Heart right ventricle (tissue), 16 donors: ENCODE data around the gene AHNAK2. TPM values are rescaled to one million over a fixed set of nuclear protein-coding genes. Genes with fewer than 3 reads are reported as not detected.

ENCODE experiments used
- ATAC-seq, 8 donors: fragments of 200-7000 bp; cut with Tn5 transposase; one replicate each; pipeline ENCODE4 v1.9.1; 2020; ENCODE audit warnings: mild to moderate bottlenecking in 8 of 8, moderate library complexity in 8 of 8, moderate number of reproducible peaks in 1 of 8
- DNase-seq, 2 donors: peaks; one replicate each; pipeline ENCODE4 v3.0.0-alpha.2; 2020
- H3K27ac ChIP-seq, 10 donors: fragments of 200-600 bp; sonication (generic) in 2 of 10; one replicate each; pipeline versions ENCODE4 v1.5.0 to v1.8.0; 2020 to 2022; ENCODE audit warnings: mild to moderate bottlenecking in 3 of 10
- H3K27me3 ChIP-seq, 7 donors: fragments of 200-600 bp; one replicate each; pipeline ENCODE4 v1.8.0; 2021 to 2022; ENCODE audit warnings: mild to moderate bottlenecking in 2 of 7
- H3K36me3 ChIP-seq, 9 donors: fragments of 200-600 bp; sonication (generic) in 1 of 9; one replicate each; pipeline versions ENCODE4 v1.5.0 to v1.8.0; 2020 to 2022; ENCODE audit warnings: mild to moderate bottlenecking in 2 of 9
- H3K4me1 ChIP-seq, 9 donors: fragments of 200-600 bp; sonication (generic) in 1 of 9; one replicate each; pipeline versions ENCODE4 v1.5.0 to v1.8.0; 2020 to 2022; ENCODE audit warnings: mild to moderate bottlenecking in 4 of 9
- H3K4me3 ChIP-seq, 10 donors: fragments of 200-600 bp; sonication (generic) in 2 of 10; one replicate each; pipeline versions ENCODE4 v1.5.0 to v1.8.0; 2020 to 2022; ENCODE audit warnings: mild to moderate bottlenecking in 7 of 10, moderate library complexity in 2 of 10
- H3K9me3 ChIP-seq, 11 donors: fragments of 200-600 bp in 10 of 11; sonication (generic) in 2 of 11; one replicate each; pipeline versions ENCODE4 v1.5.0 to v1.8.0; 2013 to 2022; ENCODE audit warnings: mild to moderate bottlenecking in 2 of 11, control low read depth in 1 of 11, moderate library complexity in 1 of 11
- CTCF ChIP-seq, 9 donors: fragments of 200-600 bp; sonication (generic) in 2 of 9; IDR thresholded peaks; one replicate each; pipeline versions ENCODE4 v1.5.0 to v1.8.0; 2021 to 2022; ENCODE audit warnings: antibody characterized with exemption in 9 of 9, mild to moderate bottlenecking in 5 of 9, moderate library complexity in 1 of 9
- WGBS, 2 donors: extraction: QIAGEN DNeasy Blood & Tissue Kit; methylation state at CpG; one replicate each; pipeline ENCODE4 v1.1.7; 2013; ENCODE audit warnings: inconsistent platforms in 1 of 2; 5-methylcytosine and 5-hydroxymethylcytosine counted together
- intact Hi-C, 10 donors: fragments of 100-400 bp; cut with DNase I; formaldehyde crosslinking; loops; one replicate each; pipeline versions ENCODE4 v1.11.1 to v1.14.2; 2022
- polyA plus RNA-seq, 2 donors: library from polyadenylated mRNA; stranded (reverse); fragments of 200-250 nt; gene quantifications; one replicate each; pipeline ENCODE4 v1.2.3, GENCODE V29; 2013
- total RNA-seq, 10 donors: library from RNA; stranded (reverse); fragmentation: NEBNext Ultra II Directional in 3 of 10; extraction: Animal tissue kit (Norgen Biotek cat#: 25700) in 3 of 10; gene quantifications; one replicate each; pipeline versions ENCODE4 v1.2.1 to v1.2.4, GENCODE V29; 2021 to 2023
- donor health status: Arrhythmogenic right ventricular cardiomyopathy.
- donor health status: ischemic (EF 13 %, LVEDD 7.1; RV severe dilation, severe dysfunction).
- donor health status: healthy with polysubstance abuse.
- donor health status: DM: no; HTN: yes; CAD: no.
- donor health status: DM: no; HTN: no; CAD: no.
- donor health status: ischemic (EF 25% LVEDD 6.9; RV normal size, moderate dysfunction).
- donor health status: ischemic (EF 25% LVEDD 5.7; RV mildly dilated, moderate dysfunction).
- donor health status: healthy.
- donor health status: DM: yes; HTN: yes; CAD: no.
- donor health status: Ischemic cardiomyopathy.
- donor health status: ischemic (EF 35%, LVEDD 5.7; RV mildly dilated, moderate dysfunction).
- donor health status: nonischemic (EF 11% LVEDD 7.7; RV severe dilation, severe dysfunction).
- donor health status: DM: yes; HTN: yes; CAD: no.
- donor health status: PGD.
- donor health status: ischemic (EF 29% LVEDD 5.4; RV normal size, mild dysfunction).
- donor health status: nonischemic (EF 23%, LVEDD 6.1; RV moderate dilation, normal function).

Gene AHNAK2
- total and polyA plus RNA-seq, 12 donors, result 1.1 to 29.5 (median 3.1) TPM

GRCh38 chr14:104981699-104982541 is 3.7 kb upstream of the AHNAK2 start:
- ATAC-seq (no peak), DNase-seq (no peak)
- TF ChIP-seq CTCF (IDR thresholded peaks at IDR 0.05), result no peak
- Histone ChIP-seq H3K27me3 (peaks cover 0 to 21% (median 2%) of the 10 kb centered on the region in 7 donors), H3K36me3 (no peaks in the 10 kb centered on the region), H3K4me1 (peaks cover 0 to 43% (median 27%) of the 10 kb centered on the region in 9 donors), H3K27ac (no peak overlapping the region), H3K9me3 (no peaks in the 10 kb centered on the region), H3K4me3 (no peak overlapping the region)
- intact Hi-C loops, result loop anchor here in 1 of 10 donors (5.0 kb wide), 1 partner anchor 40 kb away; the partner anchor contains the start of gene CDCA4
- WGBS, 2 donors, result 85% methylated on average over 17 of the region's 17 CpGs

DNA sequence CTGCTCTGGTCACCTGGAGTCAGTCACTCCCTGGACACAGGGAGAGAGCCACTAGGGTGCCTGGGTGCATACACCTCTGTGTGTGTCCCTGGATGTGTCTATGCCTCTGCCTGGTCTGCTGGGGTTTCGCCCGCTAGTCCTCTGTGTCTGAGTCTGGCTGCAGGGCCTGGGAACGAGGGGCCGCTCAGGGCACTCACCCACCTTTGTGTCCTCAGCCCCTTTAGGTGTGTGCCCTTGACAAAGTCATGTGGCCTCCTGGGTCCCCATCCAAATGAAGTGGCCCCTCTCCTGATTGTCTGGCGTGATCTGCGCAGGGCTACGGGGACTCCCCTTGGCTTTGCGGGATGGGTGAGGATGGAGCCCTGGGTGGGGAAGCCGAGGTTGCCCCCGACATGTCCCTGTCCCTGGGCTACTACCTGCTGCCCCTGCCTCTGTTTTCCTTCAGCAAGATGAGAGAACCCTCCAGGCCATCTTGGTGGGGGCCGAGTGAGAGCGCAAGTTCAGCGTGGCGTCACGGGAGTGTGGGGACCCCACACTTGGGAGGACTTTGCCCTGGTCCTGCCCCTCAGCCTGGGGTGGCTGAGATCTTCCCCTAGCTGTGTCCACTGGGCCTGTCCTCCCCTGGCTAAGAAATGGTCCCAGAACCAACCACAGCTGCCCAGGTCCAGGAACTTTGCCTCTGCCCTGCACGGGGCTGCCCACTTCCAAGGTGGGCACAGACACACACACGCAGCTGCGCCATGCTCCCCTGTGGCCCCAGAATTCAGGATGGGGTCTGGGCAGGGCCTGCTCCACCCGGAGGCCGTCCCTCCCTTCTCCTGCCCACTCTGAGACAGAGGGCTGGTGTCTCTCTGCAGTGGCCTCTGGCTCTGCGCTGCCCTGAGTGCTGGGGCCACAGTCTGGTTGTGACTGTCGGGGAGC is 2.7 kb upstream of the AHNAK2 start:
- intact Hi-C loops, result loop anchor here in 1 of 10 donors (5.0 kb wide), 1 partner anchor 41 kb away; the partner anchor contains the start of gene CDCA4
- ATAC-seq, result no peak
- Histone ChIP-seq H3K9me3 (no peaks in the 10 kb centered on the region), H3K36me3 (no peaks in the 10 kb centered on the region), H3K27ac (peak overlapping the region in 2 of 10 donors; percentile 22 to 51), H3K4me1 (peaks cover under 1 to 43% (median 28%) of the 10 kb centered on the region in 9 donors), H3K27me3 (peaks cover 0 to 28% (median 4%) of the 10 kb centered on the region in 7 donors), H3K4me3 (no peak overlapping the region)
- WGBS, 2 donors, result 90 to 95% methylated on average over 22 of the region's 22 CpGs
- no peak for TF ChIP-seq CTCF (IDR thresholded peaks at IDR 0.05)
- DNase-seq, result no peak

GRCh38 chr14:104979758-104980610 is 1.8 kb upstream of the AHNAK2 start:
- WGBS, 2 donors, result 55 to 56% methylated on average over 19 of the region's 19 CpGs
- H3K36me3 ChIP-seq, result no peaks in the 10 kb centered on the region
- ATAC-seq (peak in 7 of 8 donors; percentile 21 to 68 (median 59)), DNase-seq (peak; percentile 67 to 75)
- H3K9me3 ChIP-seq, result no peaks in the 10 kb centered on the region
- intact Hi-C loops, result loop anchor here in 7 of 10 donors (5.0 to 10.0 kb wide), 6 partner anchors 42 to 375 kb away; partner anchors contain the start of gene CDCA4 (in 2 of the 7)
- H3K27me3 ChIP-seq, result peaks cover 0 to 37% (median 12%) of the 10 kb centered on the region in 7 donors
- no peak for TF ChIP-seq CTCF (IDR thresholded peaks at IDR 0.05)
- H3K4me1 ChIP-seq, result peaks cover 3 to 47% (median 29%) of the 10 kb centered on the region in 9 donors
- H3K4me3 ChIP-seq, result no peak overlapping the region
- peak overlapping the region in 3 of 10 donors; percentile 22 to 51 (median 22) for H3K27ac ChIP-seq
